CD14-positive monocyte (primary cell): ENCODE results near the gene RBPMS2. TPM values are rescaled to one million over a fixed set of nuclear protein-coding genes. Genes with fewer than 3 reads are reported as not detected.
"Not testable (repeated sequence)": the region's sequence is repeated elsewhere in the genome, so short reads cannot be mapped to it uniquely, and the experiment has no call there.

Experiments
- DNase-seq, 3 donors: peaks; one replicate each; pipeline ENCODE4 v3.0.0-alpha.2; 2011 to 2022
- H2AFZ ChIP-seq: 2 replicates; pipeline ENCODE4 v1.6.0; 2012; ENCODE audit warnings: mild to moderate bottlenecking, low read depth, low read length, inconsistent platforms; ENCODE audit not compliant: insufficient read depth, poor library complexity, severe bottlenecking
- H3K27ac ChIP-seq, 2 donors: 1 replicate in 1 of 2; 2 replicates in 1 of 2; pipeline ENCODE4 v1.5.1; 2012 to 2013; ENCODE audit warnings: low read length in 2 of 2, control low read depth in 1 of 2, inconsistent platforms in 1 of 2, low read depth in 1 of 2, mild to moderate bottlenecking in 1 of 2
- H3K27me3 ChIP-seq, 2 donors: one replicate each; pipeline versions ENCODE4 v1.6.0 to v1.6.1; 2011 to 2013; ENCODE audit warnings: low read length in 2 of 2; ENCODE audit not compliant: control insufficient read depth in 2 of 2, insufficient read depth in 2 of 2
- H3K36me3 ChIP-seq, 2 donors: replicated peaks in 1 of 2; 1 replicate in 1 of 2; 2 replicates in 1 of 2; pipeline versions ENCODE4 v1.5.1 to v1.6.1; 2012 to 2013; ENCODE audit warnings: low read length in 2 of 2, control low read depth in 1 of 2, inconsistent platforms in 1 of 2, mild to moderate bottlenecking in 1 of 2; ENCODE audit not compliant: insufficient read depth in 2 of 2, control insufficient read depth in 1 of 2
- H3K4me1 ChIP-seq, 2 donors: 1 replicate in 1 of 2; 2 replicates in 1 of 2; pipeline versions ENCODE4 v1.5.1 to v1.6.1; 2012 to 2013; ENCODE audit warnings: low read length in 2 of 2, control low read depth in 1 of 2, inconsistent platforms in 1 of 2, mild to moderate bottlenecking in 1 of 2, moderate library complexity in 1 of 2; ENCODE audit not compliant: insufficient read depth in 2 of 2, control insufficient read depth in 1 of 2
- H3K4me2 ChIP-seq: replicated peaks from 2 replicates; pipeline ENCODE3; 2012; ENCODE audit warnings: low read length, moderate library complexity, mild to moderate bottlenecking; ENCODE audit not compliant: poor library complexity, severe bottlenecking; ENCODE audit errors: extremely low read depth
- H3K4me3 ChIP-seq, 3 experiments: fragments of 200-600 bp in 1 of 3; sonication (generic) in 1 of 3; replicated peaks in 1 of 3; 1 replicate in 2 of 3; 2 replicates in 1 of 3; pipeline ENCODE4 v1.5.1; 2011 to 2013; ENCODE audit warnings: low read length in 3 of 3, mild to moderate bottlenecking in 3 of 3, control low read depth in 2 of 3, low read depth in 2 of 3, inconsistent platforms in 1 of 3, moderate library complexity in 1 of 3
- H3K79me2 ChIP-seq: 2 replicates; pipeline ENCODE4 v1.6.0; 2012; ENCODE audit warnings: mild to moderate bottlenecking, control low read depth, inconsistent platforms, low read length, moderate library complexity; ENCODE audit not compliant: insufficient read depth
- H3K9ac ChIP-seq: 2 replicates; pipeline ENCODE4 v1.6.0; 2017; ENCODE audit warnings: low read length, mild to moderate bottlenecking; ENCODE audit not compliant: insufficient read depth, poor library complexity, severe bottlenecking
- H3K9me3 ChIP-seq, 2 donors: replicated peaks in 1 of 2; 1 replicate in 1 of 2; 2 replicates in 1 of 2; pipeline versions ENCODE4 v1.5.1 to v1.6.1; 2012 to 2013; ENCODE audit warnings: low read length in 2 of 2, control low read depth in 1 of 2; ENCODE audit not compliant: control insufficient read depth in 1 of 2, insufficient read depth in 1 of 2
- H4K20me1 ChIP-seq: 2 replicates; pipeline ENCODE4 v1.6.0; 2012; ENCODE audit warnings: mild to moderate bottlenecking, low read length, control low read depth, moderate library complexity; ENCODE audit not compliant: insufficient read depth
- H3K27ac Mint-ChIP-seq, 7 donors: one replicate each; pipeline ENCODE4 v1.8.0; 2020; ENCODE audit warnings: mild to moderate bottlenecking in 7 of 7, mixed read lengths in 7 of 7, moderate library complexity in 6 of 7, inconsistent platforms in 2 of 7
- H3K27me3 Mint-ChIP-seq, 3 donors: one replicate each; pipeline ENCODE4 v1.8.0; 2021 to 2022; ENCODE audit warnings: low read depth in 3 of 3, mild to moderate bottlenecking in 3 of 3, mixed read lengths in 3 of 3, moderate library complexity in 3 of 3, inconsistent platforms in 1 of 3
- H3K36me3 Mint-ChIP-seq, 2 donors: one replicate each; pipeline ENCODE4 v1.8.0; 2020; ENCODE audit warnings: mixed read lengths in 2 of 2, inconsistent platforms in 1 of 2, mild to moderate bottlenecking in 1 of 2
- H3K4me1 Mint-ChIP-seq: one replicate; pipeline ENCODE4 v1.8.0; 2020; ENCODE audit warnings: mild to moderate bottlenecking, mixed read lengths
- H3K4me3 Mint-ChIP-seq, 2 donors: one replicate each; pipeline ENCODE4 v1.8.0; 2020; ENCODE audit warnings: mild to moderate bottlenecking in 2 of 2, mixed read lengths in 2 of 2, moderate library complexity in 1 of 2
- H3K9me3 Mint-ChIP-seq, 7 donors: one replicate each; pipeline ENCODE4 v1.8.0; 2020 to 2022; ENCODE audit warnings: mixed read lengths in 7 of 7, mild to moderate bottlenecking in 6 of 7, moderate library complexity in 6 of 7, inconsistent platforms in 2 of 7
- CTCF ChIP-seq: fragments of 200-600 bp; IDR thresholded peaks from one replicate; pipeline ENCODE4 v1.8.0; 2022; ENCODE audit warnings: antibody characterized with exemption, mild to moderate bottlenecking
- WGBS: methylation state at CpG from one replicate; pipeline ENCODE4 v1.1.5; 2013; ENCODE audit warnings: missing lambda C conversion rate; ENCODE audit not compliant: insufficient coverage; 5-methylcytosine and 5-hydroxymethylcytosine counted together
- intact Hi-C, 2 donors: fragments of 100-400 bp; cut with micrococcal nuclease; formaldehyde crosslinking; loops; one replicate each; pipeline versions ENCODE4 v1.15.0 to v1.15.1; 2023
- polyA plus RNA-seq, 3 donors: library from polyadenylated mRNA; depleted of rRNA in 1 of 3; unstranded in 2 of 3; stranded (reverse) in 1 of 3; fragments of 300-500 nt in 2 of 3; fragments of >200 nt in 1 of 3; fragmentation: Illumina TruSeq in 2 of 3; gene quantifications; 1 replicate in 2 of 3; 2 replicates in 1 of 3; pipeline ENCODE4 v1.2.3, GENCODE V29; 2012 to 2021

Gene RBPMS2
- polyA plus RNA-seq, 3 donors, result not detected

GRCh38 chr15:64803526-64803925 is 28.1 kb upstream of the RBPMS2 start:
- H3K4me3 Mint-ChIP-seq, result no peak overlapping the region
- H3K27me3 Mint-ChIP-seq, result peaks cover 2 to 11% (median 7%) of the 10 kb centered on the region in 3 donors
- H2AFZ ChIP-seq, result no peak overlapping the region
- H3K9me3 ChIP-seq, result no peaks in the 10 kb centered on the region
- H3K4me1 Mint-ChIP-seq, result peaks cover 2% of the 10 kb centered on the region
- H3K27me3 ChIP-seq, result no peaks in the 10 kb centered on the region
- DNase-seq, result no peak
- H3K36me3 Mint-ChIP-seq, result no peaks in the 10 kb centered on the region
- H3K4me3 ChIP-seq, result no peak overlapping the region
- H3K79me2 ChIP-seq, result no peaks in the 10 kb centered on the region
- TF ChIP-seq CTCF, result no peak
- H3K4me2 ChIP-seq, result no peak overlapping the region
- no peaks in the 10 kb centered on the region for H3K4me1 ChIP-seq
- peaks cover 0 to 2% (median 0%) of the 10 kb centered on the region in 7 donors for H3K9me3 Mint-ChIP-seq
- no peak overlapping the region for H3K27ac Mint-ChIP-seq
- H3K27ac ChIP-seq, result no peak overlapping the region
- WGBS, result no CpG with 5 or more reads among the region's 1 CpG
- no peak overlapping the region for H3K9ac ChIP-seq
- no peaks in the 10 kb centered on the region for H3K36me3 ChIP-seq
- no peaks in the 10 kb centered on the region for H4K20me1 ChIP-seq
- intact Hi-C loops, result loop anchor here in 1 of 2 donors (10.0 kb wide), 1 partner anchor 69 kb away; no protein-coding TSS in a partner anchor

- Histone ChIP-seq H3K4me3 (no peak overlapping the region), H3K79me2 (no peaks in the 10 kb centered on the region), H3K27me3 (no peaks in the 10 kb centered on the region), H3K9ac (no peak overlapping the region), H3K27ac (no peak overlapping the region), H3K4me1 (no peaks in the 10 kb centered on the region), H2AFZ (no peak overlapping the region), H3K36me3 (no peaks in the 10 kb centered on the region), H3K9me3 (no peaks in the 10 kb centered on the region), H3K4me2 (no peak overlapping the region), H4K20me1 (no peaks in the 10 kb centered on the region)
- Mint-ChIP-seq H3K4me1 (peaks cover 2% of the 10 kb centered on the region), H3K9me3 (peaks cover 0 to 3% (median 0%) of the 10 kb centered on the region in 7 donors), H3K27ac (no peak overlapping the region), H3K4me3 (peak overlapping the region in 1 of 2 donors; percentile 18), H3K27me3 (peaks cover 2 to 5% (median 4%) of the 10 kb centered on the region in 3 donors), H3K36me3 (no peaks in the 10 kb centered on the region)
- intact Hi-C loops, result loop anchor here in 1 of 2 donors (10.0 kb wide), 1 partner anchor 66 kb away; no protein-coding TSS in a partner anchor
- TF ChIP-seq CTCF, result no peak
- WGBS, result no CpG with 5 or more reads among the region's 2 CpGs
- DNase-seq, result no peak
These were observed 25.1 kb upstream of the RBPMS2 start for GRCh38 chr15:64800476-64800875.

GRCh38 chr15:64798905-64799304 is 23.5 kb upstream of the RBPMS2 start:
- H3K27me3 Mint-ChIP-seq, H2AFZ ChIP-seq, H3K27me3 ChIP-seq, H3K9me3 ChIP-seq, H3K36me3 ChIP-seq, DNase-seq, H4K20me1 ChIP-seq, H3K79me2 ChIP-seq, intact Hi-C loops, H3K4me2 ChIP-seq, H3K4me3 ChIP-seq, H3K27ac Mint-ChIP-seq, H3K4me1 ChIP-seq, H3K4me1 Mint-ChIP-seq, H3K36me3 Mint-ChIP-seq, H3K4me3 Mint-ChIP-seq, H3K9me3 Mint-ChIP-seq, H3K27ac ChIP-seq, H3K9ac ChIP-seq: not testable (repeated sequence)
- WGBS, result no CpG with 5 or more reads among the region's 29 CpGs
